PC-9 (cell line): ENCODE results near the gene TMEM30A. TPM values are rescaled to one million over a fixed set of nuclear protein-coding genes. Genes with fewer than 3 reads are reported as not detected.

ENCODE experiments used
- BruUV-seq: library from RNA; stranded (reverse); fragments of 400-500 nt; replicated peaks from 2 replicates; lab custom pipeline; 2021; lab: Mats Ljungman, UMichigan
- CTCF ChIA-PET: fragments of 300-600 bp; sonication (Branson Sonifier 250); formaldehyde crosslinking; loops from one replicate; lab custom pipeline; 2022; ENCODE audit warnings: antibody characterized with exemption; lab: Charles Lee
- POLR2A ChIA-PET: fragments of 300-600 bp; sonication (Branson Sonifier 250); formaldehyde crosslinking; loops from one replicate; lab custom pipeline; 2022; ENCODE audit warnings: antibody characterized with exemption; ENCODE audit not compliant: unreplicated experiment; lab: Charles Lee
- DNase-seq, 2 experiments: peaks; one replicate each; pipeline versions ENCODE4 v3.0.0 to v3.0.0-alpha.2; 2015 to 2022; ENCODE audit warnings: mixed read lengths in 1 of 2
- H2AFZ ChIP-seq: fragments of 200-600 bp; sonication (generic); 2 replicates; pipeline ENCODE4 v1.8.1; 2017; ENCODE audit warnings: antibody characterized with exemption
- H3F3A ChIP-seq: fragments of 200-600 bp; sonication (generic); 2 replicates; pipeline ENCODE4 v1.8.1; 2017; ENCODE audit warnings: antibody characterized with exemption, mild to moderate bottlenecking, low read depth; ENCODE audit not compliant: insufficient read depth
- H3K27ac ChIP-seq: fragments of 200-600 bp; sonication (generic); 2 replicates; pipeline ENCODE4 v1.6.1; 2016; ENCODE audit warnings: mixed run types
- H3K27me3 ChIP-seq: fragments of 200-600 bp; sonication (generic); 2 replicates; pipeline ENCODE4 v1.6.1; 2016; ENCODE audit warnings: low read depth, mixed run types; ENCODE audit not compliant: insufficient read depth
- H3K36me3 ChIP-seq: fragments of 200-600 bp; sonication (generic); 2 replicates; pipeline ENCODE4 v1.6.1; 2016; ENCODE audit warnings: low read depth, mixed run types
- H3K4me1 ChIP-seq: fragments of 200-600 bp; sonication (generic); replicated peaks from 2 replicates; pipeline ENCODE4 v1.6.1; 2016; ENCODE audit warnings: mixed run types; ENCODE audit not compliant: insufficient read depth
- H3K4me2 ChIP-seq: fragments of 200-600 bp; sonication (generic); 2 replicates; pipeline ENCODE4 v1.6.1; 2017; ENCODE audit warnings: mixed run types
- H3K4me3 ChIP-seq: fragments of 200-600 bp; sonication (generic); 2 replicates; pipeline ENCODE4 v1.6.1; 2016; ENCODE audit warnings: mixed run types
- H3K79me2 ChIP-seq: fragments of 200-600 bp; sonication (generic); 2 replicates; pipeline ENCODE4 v1.6.1; 2017; ENCODE audit warnings: low read depth, mixed run types
- H3K9me2 ChIP-seq: fragments of 200-600 bp; sonication (generic); 2 replicates; pipeline ENCODE4 v1.8.1; 2017; ENCODE audit warnings: mild to moderate bottlenecking; ENCODE audit not compliant: insufficient read depth
- H3K9me3 ChIP-seq: fragments of 200-600 bp; sonication (generic); 2 replicates; pipeline ENCODE4 v1.8.1; 2016; ENCODE audit warnings: low read depth; ENCODE audit not compliant: insufficient read depth
- H4K20me1 ChIP-seq: fragments of 200-600 bp; sonication (generic); 2 replicates; pipeline ENCODE4 v1.8.1; 2017; ENCODE audit not compliant: insufficient read depth
- EZH2 ChIP-seq: fragments of 200-600 bp; sonication (generic); IDR thresholded peaks from 2 replicates; pipeline ENCODE4 v1.8.0; 2017; ENCODE audit warnings: antibody characterized with exemption, low read depth
- intact Hi-C: fragments of 100-400 bp; cut with micrococcal nuclease; formaldehyde crosslinking; loops from one replicate; pipeline ENCODE4 v1.10.0; 2022; ENCODE audit not compliant: unreplicated experiment
- total RNA-seq: library from RNA; stranded (reverse); gene quantifications from 2 replicates; pipeline ENCODE4 v1.2.3, GENCODE V29; 2021
- TF ChIP-seq, protein P1 (sequence below): fragments of 200-600 bp; sonication (generic); conservative IDR thresholded peaks from 2 replicates; pipeline ENCODE4 v1.6.1; 2017; ENCODE audit warnings: mixed run types, antibody characterized with exemption, mild to moderate bottlenecking, moderate library complexity

The TMEM30A gene
- total RNA-seq, 1 experiment from 2014 or later, result 122 TPM

DNA sequence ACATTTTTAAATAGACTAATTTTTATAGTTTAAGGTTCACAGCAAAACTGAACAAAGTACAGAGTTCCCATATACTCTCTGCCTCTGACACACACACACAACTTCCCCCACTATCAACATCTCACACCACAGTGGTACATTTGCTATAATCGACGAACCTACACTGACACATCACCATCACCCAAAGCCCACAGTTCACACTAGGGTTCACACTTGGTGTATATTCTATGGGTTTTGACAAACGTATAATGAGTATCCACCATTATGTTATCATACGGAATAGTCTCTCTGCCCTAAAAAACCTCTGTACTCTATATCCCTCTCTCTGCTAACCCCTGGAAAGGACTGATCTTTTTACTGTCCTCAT is 15.6 kb downstream of the TMEM30A start:
- no peaks in the 10 kb centered on the region for H3K27me3 ChIP-seq
- peaks cover 7% of the 10 kb centered on the region; the same call in 1 of the 2 replicates for H3K36me3 ChIP-seq
- peaks cover 7% of the 10 kb centered on the region; the same call in 1 of the 2 replicates for H3K4me1 ChIP-seq
- H3K4me2 ChIP-seq, result no peak overlapping the region
- no TSS peak for BruUV-seq
- ChIA-PET POLR2A (no interaction called here), CTCF (no interaction called here)
- H3K9me3 ChIP-seq, result 0 out of 2 replicates have a peak, but pooled peaks cover 3% of the 10 kb centered on the region
- DNase-seq, result no peak
- intact Hi-C loops, result loop anchor here (2.0 kb wide), 1 partner anchor 16 kb away; the partner anchor contains the start of gene TMEM30A
- H3K79me2 ChIP-seq, result peaks cover 44% of the 10 kb centered on the region
- H3K27ac ChIP-seq, result no peak overlapping the region
- H4K20me1 ChIP-seq, result peaks cover 22% of the 10 kb centered on the region
- H3K9me2 ChIP-seq, result no peaks in the 10 kb centered on the region
- peaks cover 3% of the 10 kb centered on the region for H3F3A ChIP-seq
- H2AFZ ChIP-seq, result no peak overlapping the region
- no peak overlapping the region for H3K4me3 ChIP-seq
- TF ChIP-seq, protein P1, sequence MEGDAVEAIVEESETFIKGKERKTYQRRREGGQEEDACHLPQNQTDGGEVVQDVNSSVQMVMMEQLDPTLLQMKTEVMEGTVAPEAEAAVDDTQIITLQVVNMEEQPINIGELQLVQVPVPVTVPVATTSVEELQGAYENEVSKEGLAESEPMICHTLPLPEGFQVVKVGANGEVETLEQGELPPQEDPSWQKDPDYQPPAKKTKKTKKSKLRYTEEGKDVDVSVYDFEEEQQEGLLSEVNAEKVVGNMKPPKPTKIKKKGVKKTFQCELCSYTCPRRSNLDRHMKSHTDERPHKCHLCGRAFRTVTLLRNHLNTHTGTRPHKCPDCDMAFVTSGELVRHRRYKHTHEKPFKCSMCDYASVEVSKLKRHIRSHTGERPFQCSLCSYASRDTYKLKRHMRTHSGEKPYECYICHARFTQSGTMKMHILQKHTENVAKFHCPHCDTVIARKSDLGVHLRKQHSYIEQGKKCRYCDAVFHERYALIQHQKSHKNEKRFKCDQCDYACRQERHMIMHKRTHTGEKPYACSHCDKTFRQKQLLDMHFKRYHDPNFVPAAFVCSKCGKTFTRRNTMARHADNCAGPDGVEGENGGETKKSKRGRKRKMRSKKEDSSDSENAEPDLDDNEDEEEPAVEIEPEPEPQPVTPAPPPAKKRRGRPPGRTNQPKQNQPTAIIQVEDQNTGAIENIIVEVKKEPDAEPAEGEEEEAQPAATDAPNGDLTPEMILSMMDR, result no peak
- TF ChIP-seq EZH2, result no peak

DNA sequence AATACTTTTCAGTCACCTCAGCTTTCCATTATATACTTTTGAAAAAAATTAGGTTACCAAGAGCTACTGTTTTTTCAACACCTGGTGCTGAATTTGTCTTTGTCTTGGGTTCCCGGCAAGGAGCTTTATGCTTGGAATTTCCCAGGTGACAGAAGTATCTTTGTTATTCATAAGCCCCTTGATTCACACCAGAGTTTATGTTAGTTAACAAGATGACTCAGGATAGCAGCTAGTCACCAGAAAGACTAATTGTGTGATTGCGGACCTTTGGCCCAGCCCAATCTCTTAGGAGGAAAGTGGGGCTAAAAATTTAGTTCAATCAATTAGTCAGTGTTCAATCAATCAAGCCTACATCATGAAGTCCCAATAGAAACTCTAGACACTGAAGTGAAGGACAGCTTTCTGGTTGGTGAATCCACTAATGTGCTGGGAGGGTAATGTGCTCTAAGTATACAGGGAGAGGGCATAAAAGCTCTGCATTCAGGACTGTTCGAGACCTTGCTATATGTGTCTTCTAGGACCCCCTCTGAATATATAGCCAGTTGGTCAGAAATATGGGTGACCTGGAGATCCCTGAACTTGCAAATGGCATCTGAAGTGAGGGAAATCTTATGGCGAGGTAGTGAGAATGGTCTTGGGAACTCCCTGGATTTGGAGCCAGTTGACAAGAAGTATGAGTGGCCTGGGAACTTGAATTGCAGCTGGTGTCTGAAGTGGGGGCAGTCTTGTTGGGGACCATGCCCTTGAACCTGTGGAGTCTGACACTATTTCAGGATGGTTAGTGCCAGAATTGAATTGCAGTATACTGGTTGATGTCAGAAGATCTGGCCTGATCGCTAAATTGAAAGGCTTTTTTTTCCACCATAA is 16.2 kb downstream of the TMEM30A start:
- peaks cover 38% of the 10 kb centered on the region for H3K79me2 ChIP-seq
- 0 out of 2 replicates have a peak, but pooled peaks cover 3% of the 10 kb centered on the region for H3K9me3 ChIP-seq
- no peaks in the 10 kb centered on the region for H3K9me2 ChIP-seq
- H3F3A ChIP-seq, result peaks cover 3% of the 10 kb centered on the region
- no peak overlapping the region for H3K27ac ChIP-seq
- no peak overlapping the region for H3K4me3 ChIP-seq
- ChIA-PET CTCF (interaction anchor here (0.6 to 1.3 kb wide), 4 partner anchors 59 to 434 kb away, joined by 3 read pairs; no protein-coding TSS in a partner anchor), POLR2A (interaction anchor here (0.6 to 0.7 kb wide), 2 partner anchors 24 to 33 kb away, joined by 6 to 11 read pairs; no protein-coding TSS in a partner anchor)
- BruUV-seq, result no TSS peak
- intact Hi-C loops, result loop anchor here (2.0 kb wide), 1 partner anchor 16 kb away; the partner anchor contains the start of gene TMEM30A
- H3K4me1 ChIP-seq, result peaks cover 7% of the 10 kb centered on the region; the same call in 1 of the 2 replicates
- peak overlapping the region; percentile 1; the same call in 1 of the 2 replicates for H3K4me2 ChIP-seq
- peak in 1 of 2 experiments; percentile 62 for DNase-seq
- H3K27me3 ChIP-seq, result no peaks in the 10 kb centered on the region
- TF ChIP-seq EZH2, result no peak
- TF ChIP-seq, protein P1, result no peak
- H4K20me1 ChIP-seq, result peaks cover 22% of the 10 kb centered on the region
- no peak overlapping the region for H2AFZ ChIP-seq
- peaks cover 7% of the 10 kb centered on the region; the same call in 1 of the 2 replicates for H3K36me3 ChIP-seq

DNA sequence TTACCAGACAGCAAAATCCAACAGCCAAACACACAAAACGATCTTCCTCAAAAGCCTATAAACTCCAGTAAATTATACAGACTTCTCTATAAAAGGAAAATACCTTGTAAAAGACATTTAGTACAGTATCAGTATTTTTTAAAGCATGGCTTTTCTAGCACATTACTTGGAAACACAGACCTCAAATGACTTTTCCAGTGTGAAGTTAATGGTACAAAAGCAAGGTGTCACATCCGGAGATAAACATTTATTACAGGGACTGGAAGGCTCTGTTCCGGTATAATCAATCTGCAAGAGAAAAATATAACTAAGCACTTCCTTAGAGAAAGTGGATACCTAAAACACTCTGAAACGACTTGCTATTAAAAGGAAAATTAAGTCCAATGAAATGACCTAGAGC is 17.1 kb downstream of the TMEM30A start:
- H2AFZ ChIP-seq, result no peak overlapping the region
- H3K27me3 ChIP-seq, result no peaks in the 10 kb centered on the region
- POLR2A ChIA-PET, result interaction anchor here (0.7 kb wide), 1 partner anchor 23 kb away, joined by 6 read pairs; no protein-coding TSS in a partner anchor
- no peak overlapping the region for H3K4me3 ChIP-seq
- peaks cover 3% of the 10 kb centered on the region for H3F3A ChIP-seq
- H3K4me2 ChIP-seq, result no peak overlapping the region
- peaks cover 7% of the 10 kb centered on the region; the same call in 1 of the 2 replicates for H3K4me1 ChIP-seq
- TF ChIP-seq EZH2, result no peak
- TF ChIP-seq, protein P1, result no peak
- intact Hi-C loops, result no loop called here
- 0 out of 2 replicates have a peak, but pooled peaks cover 3% of the 10 kb centered on the region for H3K9me3 ChIP-seq
- peaks cover 22% of the 10 kb centered on the region for H4K20me1 ChIP-seq
- peaks cover 31% of the 10 kb centered on the region for H3K79me2 ChIP-seq
- H3K36me3 ChIP-seq, result peaks cover 11% of the 10 kb centered on the region; the same call in 1 of the 2 replicates
- CTCF ChIA-PET, result interaction anchor here (0.6 to 1.3 kb wide), 4 partner anchors 58 to 434 kb away, joined by 3 read pairs; no protein-coding TSS in a partner anchor
- H3K9me2 ChIP-seq, result no peaks in the 10 kb centered on the region
- no peak overlapping the region for H3K27ac ChIP-seq
- no peak for DNase-seq
- no TSS peak for BruUV-seq
